Measurements from ENCODE around the gene FHIT. TPM values are rescaled to one million over a fixed set of nuclear protein-coding genes. Genes with fewer than 3 reads are reported as not detected.

Gene FHIT
- total RNA-seq, 2 donors from 2014 or later: 2.9 to 12.2 TPM

DNA sequence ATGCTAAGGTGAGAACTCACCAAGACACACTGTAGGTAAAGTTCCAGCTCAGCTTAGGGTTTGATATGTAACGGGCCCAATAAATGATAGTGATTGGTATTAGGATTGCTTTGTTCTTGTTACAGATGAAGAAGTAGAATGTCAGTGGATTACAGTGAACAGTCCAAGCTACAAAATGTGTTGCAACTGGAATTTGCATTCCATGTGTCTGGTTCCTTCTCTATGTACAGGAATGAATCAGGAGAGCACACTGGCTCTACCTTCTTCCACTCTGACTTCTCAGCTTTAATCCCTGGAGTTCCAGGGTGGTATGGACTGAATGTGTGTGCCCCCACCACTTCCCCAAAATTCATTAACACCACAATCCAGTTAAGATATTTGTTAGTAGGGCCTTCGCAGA, 1471.0 kb downstream of the FHIT start:
- H3K27ac Mint-ChIP-seq: no peak overlapping the region

DNA sequence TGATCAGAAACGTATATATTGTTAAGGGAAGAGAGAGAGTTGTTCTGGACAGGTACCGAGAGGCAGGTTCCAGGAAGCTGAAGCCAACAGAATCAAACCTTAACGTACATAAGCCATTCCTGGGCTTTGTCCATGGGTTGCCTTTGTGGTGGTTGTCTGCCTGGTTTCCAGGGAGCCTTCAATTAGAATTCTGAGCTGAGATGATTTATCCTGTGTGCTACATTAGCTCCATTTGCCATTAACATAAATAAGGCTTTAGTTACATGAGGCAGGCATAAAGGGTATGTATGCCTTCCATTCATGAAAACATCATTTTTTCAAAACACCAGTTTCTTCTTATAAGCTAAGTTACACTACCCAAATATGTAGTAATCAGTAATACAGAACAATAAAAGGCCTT, 1472.0 kb downstream of the FHIT start:
- H3K9me3 Mint-ChIP-seq: no peaks in the 10 kb centered on the region
- H3K36me3 Mint-ChIP-seq (ENCODE audit: low read depth): no peaks in the 10 kb centered on the region
- no peak overlapping the region for H3K27ac Mint-ChIP-seq
- no peak overlapping the region for H3K4me3 Mint-ChIP-seq
- ATAC-seq (replicated peaks): no peak
- H3K27me3 Mint-ChIP-seq: peaks cover 3% of the 10 kb centered on the region
- H3K4me1 Mint-ChIP-seq: peaks cover 11% of the 10 kb centered on the region

More for the DNA sequence above, 1471.0 kb downstream of the FHIT start:
- H3K27me3 Mint-ChIP-seq: no peaks in the 10 kb centered on the region
- H3K36me3 Mint-ChIP-seq (ENCODE audit: low read depth): no peaks in the 10 kb centered on the region
- H3K9me3 Mint-ChIP-seq: no peaks in the 10 kb centered on the region
- ATAC-seq (replicated peaks): no peak
- H3K4me1 Mint-ChIP-seq: peaks cover 8% of the 10 kb centered on the region
- H3K4me3 Mint-ChIP-seq: no peak overlapping the region

DNA sequence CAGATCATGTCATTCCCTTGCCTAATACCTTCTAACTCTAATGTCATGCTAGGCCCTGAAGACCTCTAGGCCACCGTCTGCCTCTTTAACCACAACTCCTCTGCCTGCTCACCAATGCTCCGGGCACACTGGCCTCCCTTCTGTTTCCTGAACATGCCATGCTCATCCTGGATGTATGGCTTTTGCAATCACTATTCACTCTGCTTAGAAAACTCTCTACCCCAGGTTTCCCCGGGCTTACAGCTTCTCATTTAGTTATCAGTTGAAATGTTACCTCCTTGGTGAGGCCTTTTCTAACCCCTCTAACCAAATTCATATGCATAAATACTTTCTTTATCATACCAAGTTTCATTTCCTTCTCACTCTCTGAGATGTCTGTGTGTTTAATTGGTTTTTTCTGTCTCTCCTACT, 1473.6 kb downstream of the FHIT start:
- no peaks in the 10 kb centered on the region for H3K36me3 Mint-ChIP-seq (ENCODE audit: low read depth)
- H3K4me1 Mint-ChIP-seq: peaks cover 9% of the 10 kb centered on the region
- peaks cover 5% of the 10 kb centered on the region for H3K27me3 Mint-ChIP-seq
- no peaks in the 10 kb centered on the region for H3K9me3 Mint-ChIP-seq
- ATAC-seq (replicated peaks): no peak
- no peak overlapping the region for H3K27ac Mint-ChIP-seq
- no peak overlapping the region for H3K4me3 Mint-ChIP-seq

DNA sequence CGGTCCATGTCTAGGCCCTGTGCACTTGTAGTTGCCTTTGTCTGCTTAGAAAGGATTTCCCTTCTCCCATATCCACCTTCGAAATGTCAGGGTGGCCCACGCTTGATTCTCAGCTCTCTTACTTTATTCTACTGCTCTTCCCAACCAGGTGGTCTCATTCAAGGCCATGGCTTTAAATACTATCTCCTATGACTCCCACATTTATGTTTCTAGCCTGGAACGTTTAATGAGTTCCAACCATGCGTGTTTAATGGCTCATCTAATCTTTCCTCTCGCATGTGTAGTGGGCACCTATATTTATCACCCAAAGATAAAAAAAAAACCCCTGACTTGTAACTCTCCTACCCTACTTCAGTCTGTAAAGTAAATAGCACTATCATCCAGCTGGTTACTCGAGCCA, 1474.2 kb downstream of the FHIT start:
- no peaks in the 10 kb centered on the region for H3K36me3 Mint-ChIP-seq (ENCODE audit: low read depth)
- H3K27ac Mint-ChIP-seq: no peak overlapping the region
- H3K4me1 Mint-ChIP-seq: peaks cover 14% of the 10 kb centered on the region
- H3K27me3 Mint-ChIP-seq: peaks cover 5% of the 10 kb centered on the region
- no peaks in the 10 kb centered on the region for H3K9me3 Mint-ChIP-seq
- ATAC-seq (replicated peaks): no peak
- no peak overlapping the region for H3K4me3 Mint-ChIP-seq

DNA sequence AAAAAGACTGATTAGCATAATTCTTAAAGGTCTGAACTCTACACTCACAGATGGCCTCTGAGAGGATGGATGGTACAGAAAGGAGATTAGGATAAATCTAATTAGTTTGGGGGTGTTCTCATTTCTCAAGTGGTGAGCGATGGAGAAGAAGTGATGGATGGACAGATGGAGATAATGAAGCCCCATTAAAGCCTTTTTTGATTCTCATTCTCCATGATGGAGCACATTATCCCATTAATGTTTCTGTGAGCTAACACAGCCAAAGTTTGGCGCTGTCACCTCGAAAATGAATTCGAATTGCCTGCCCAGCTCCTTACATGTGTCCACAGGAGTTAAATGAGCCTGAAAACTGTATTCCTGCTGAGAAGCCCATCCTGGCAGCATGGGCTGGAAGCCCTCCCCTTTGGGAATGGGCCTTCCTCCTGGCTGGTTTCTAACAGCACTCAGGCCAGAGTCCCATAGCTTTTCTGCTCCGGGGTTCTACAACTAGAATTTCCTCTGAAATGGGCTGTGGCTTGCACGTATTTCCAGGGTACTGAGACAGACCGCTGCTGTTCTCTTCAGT, 1475.4 kb downstream of the FHIT start:
- peaks cover 18% of the 10 kb centered on the region for H3K4me1 Mint-ChIP-seq

DNA sequence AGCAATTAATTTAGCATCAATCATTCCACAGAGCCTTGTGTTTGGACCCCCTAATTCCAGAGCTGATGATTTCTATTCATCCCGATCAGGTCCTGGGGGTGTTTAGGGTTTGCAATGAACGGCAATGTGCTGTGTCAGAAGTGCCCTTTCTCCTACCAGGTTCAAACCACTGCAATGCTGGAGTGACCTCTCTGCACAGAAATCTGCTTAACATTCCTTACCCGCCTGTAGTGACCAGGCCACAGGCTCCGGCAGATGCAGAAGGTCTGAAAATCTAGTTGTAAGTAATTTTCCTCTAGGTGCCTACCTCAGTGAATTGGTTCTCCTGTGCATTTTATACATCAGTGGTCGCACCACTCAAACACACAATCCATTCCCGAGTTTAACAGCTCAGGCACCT, 1476.1 kb downstream of the FHIT start:
- peaks cover 18% of the 10 kb centered on the region for H3K4me1 Mint-ChIP-seq
- no peak overlapping the region for H3K4me3 Mint-ChIP-seq
- no peak for ATAC-seq (replicated peaks)
- no peaks in the 10 kb centered on the region for H3K36me3 Mint-ChIP-seq (ENCODE audit: low read depth)
- peaks cover 5% of the 10 kb centered on the region for H3K27me3 Mint-ChIP-seq
- no peak overlapping the region for H3K27ac Mint-ChIP-seq
- H3K9me3 Mint-ChIP-seq: no peaks in the 10 kb centered on the region

More for the DNA sequence above, 1475.4 kb downstream of the FHIT start:
- peaks cover 5% of the 10 kb centered on the region for H3K27me3 Mint-ChIP-seq
- H3K4me3 Mint-ChIP-seq: no peak overlapping the region
- no peak overlapping the region for H3K27ac Mint-ChIP-seq
- H3K9me3 Mint-ChIP-seq: no peaks in the 10 kb centered on the region
- no peaks in the 10 kb centered on the region for H3K36me3 Mint-ChIP-seq (ENCODE audit: low read depth)
- ATAC-seq (replicated peaks): no peak

DNA sequence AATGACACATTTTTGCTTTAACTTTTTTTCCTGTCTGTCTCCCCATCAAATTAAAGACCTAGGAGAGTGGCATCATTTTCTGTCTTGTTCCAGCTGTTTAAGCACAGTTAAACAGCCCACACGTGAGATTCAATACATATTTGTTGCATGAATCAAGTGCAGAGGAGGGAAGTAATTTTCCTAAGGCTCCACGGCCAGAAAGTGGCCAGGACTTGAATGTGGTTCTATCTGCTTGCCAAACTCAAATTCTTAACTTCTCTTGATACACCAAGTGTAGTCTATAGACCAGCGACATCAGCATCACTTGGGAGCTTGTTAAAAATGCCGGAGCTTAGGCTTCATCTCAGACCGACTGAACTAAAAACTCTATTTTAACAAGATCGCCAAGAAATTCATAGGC, 1476.6 kb downstream of the FHIT start:
- no peaks in the 10 kb centered on the region for H3K36me3 Mint-ChIP-seq (ENCODE audit: low read depth)
- ATAC-seq (replicated peaks): no peak
- peaks cover 5% of the 10 kb centered on the region for H3K27me3 Mint-ChIP-seq
- H3K9me3 Mint-ChIP-seq: no peaks in the 10 kb centered on the region
- no peak overlapping the region for H3K27ac Mint-ChIP-seq
- H3K4me3 Mint-ChIP-seq: no peak overlapping the region
- peaks cover 18% of the 10 kb centered on the region for H3K4me1 Mint-ChIP-seq

DNA sequence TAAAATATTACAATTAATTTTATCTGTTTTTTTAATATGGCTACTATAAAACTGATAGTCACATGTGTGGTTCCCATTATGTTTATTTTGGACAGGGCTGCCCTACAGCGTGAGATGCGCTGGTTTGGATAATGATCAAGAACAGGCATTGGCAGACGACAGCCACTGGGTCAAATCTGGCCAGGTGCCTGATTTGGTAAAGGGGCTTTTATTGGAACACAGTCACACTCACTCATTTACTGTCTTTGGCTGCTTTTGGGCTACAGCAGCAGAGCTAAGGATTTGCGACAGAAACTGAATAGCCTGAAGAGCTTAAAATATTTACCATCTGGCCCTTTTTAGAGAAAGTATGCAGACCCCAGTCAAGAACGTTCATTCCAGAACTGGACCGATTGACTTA, 1477.3 kb downstream of the FHIT start:
- peaks cover 5% of the 10 kb centered on the region for H3K27me3 Mint-ChIP-seq
- ATAC-seq (replicated peaks): no peak
- peaks cover 18% of the 10 kb centered on the region for H3K4me1 Mint-ChIP-seq
- H3K4me3 Mint-ChIP-seq: no peak overlapping the region
- H3K27ac Mint-ChIP-seq: no peak overlapping the region
- H3K36me3 Mint-ChIP-seq (ENCODE audit: low read depth): no peaks in the 10 kb centered on the region
- H3K9me3 Mint-ChIP-seq: no peaks in the 10 kb centered on the region

DNA sequence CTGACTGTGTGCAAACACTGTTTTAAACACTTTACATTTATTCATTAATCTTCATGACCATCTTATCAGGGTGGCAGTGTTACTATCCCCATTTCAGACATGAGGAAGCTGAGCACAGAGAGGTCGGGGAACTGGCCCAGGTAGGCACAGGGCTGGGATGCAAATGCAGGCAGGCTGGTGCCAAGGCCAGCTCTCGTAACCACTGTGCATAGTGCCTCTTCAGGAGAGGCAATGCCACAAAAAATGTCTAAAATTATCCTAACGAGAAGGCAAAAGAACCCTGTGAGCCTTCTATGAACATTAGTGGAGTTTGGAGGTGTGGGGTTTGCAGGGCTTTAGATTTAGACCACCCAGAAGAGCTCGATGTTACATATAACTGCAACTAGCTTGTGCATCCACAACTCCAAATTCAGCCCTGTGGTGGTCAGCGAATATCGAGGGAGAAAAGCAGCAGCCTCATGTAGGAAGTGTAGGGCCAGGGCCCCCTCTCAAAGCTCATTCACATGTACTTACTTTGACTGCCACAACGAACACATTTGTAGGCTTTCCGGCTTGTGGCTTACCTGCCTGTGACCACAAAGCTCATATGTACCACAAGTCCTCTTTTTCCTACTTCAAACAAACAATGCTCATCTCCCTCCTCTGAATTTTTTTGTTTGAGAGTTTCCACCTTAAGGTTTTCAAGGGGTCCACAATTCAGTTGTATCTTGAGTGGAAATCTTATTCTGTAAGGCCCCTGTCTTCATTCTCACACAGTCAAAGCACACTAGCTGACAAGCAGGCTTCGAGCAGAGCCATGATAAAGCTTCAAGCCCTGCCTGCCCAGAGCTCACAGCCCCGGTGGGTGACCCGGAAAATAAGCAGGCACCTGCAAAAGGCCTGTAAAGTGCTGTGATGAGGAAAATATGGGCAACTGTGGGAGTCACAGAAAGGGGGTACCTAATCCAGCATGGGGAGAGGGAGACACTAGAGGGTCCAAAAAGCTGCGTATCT, 1478.5 kb downstream of the FHIT start:
- Mint-ChIP-seq H3K27me3 (peaks cover 5% of the 10 kb centered on the region), H3K27ac (no peak overlapping the region), H3K36me3 (ENCODE audit: low read depth) (no peaks in the 10 kb centered on the region), H3K4me1 (peaks cover 18% of the 10 kb centered on the region), H3K9me3 (no peaks in the 10 kb centered on the region), H3K4me3 (peak overlapping the region; percentile 34)
- peak; percentile 51 for ATAC-seq (replicated peaks)

DNA sequence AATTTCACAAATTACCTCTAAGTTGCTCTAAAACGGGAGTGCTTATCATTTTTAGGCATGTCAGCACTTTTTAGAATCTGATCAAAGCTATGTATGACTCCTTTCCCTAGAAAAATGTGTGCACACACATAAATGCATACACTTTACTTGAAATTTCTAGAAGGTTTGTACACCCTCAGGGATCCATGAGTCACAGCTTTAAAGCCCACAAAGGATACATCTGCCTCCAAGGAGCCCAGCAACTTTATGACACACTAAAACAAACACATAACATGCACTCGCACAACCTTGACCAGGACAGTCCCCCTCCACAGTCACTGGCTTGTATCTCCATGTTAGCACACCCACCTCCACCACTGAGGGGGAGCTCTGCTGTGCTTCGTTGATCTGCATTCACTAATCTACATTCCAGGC, 1479.5 kb downstream of the FHIT start:
- no peak overlapping the region for H3K27ac Mint-ChIP-seq
- peak overlapping the region; percentile 34 for H3K4me3 Mint-ChIP-seq
- H3K9me3 Mint-ChIP-seq: no peaks in the 10 kb centered on the region
- H3K27me3 Mint-ChIP-seq: peaks cover 5% of the 10 kb centered on the region
- peaks cover 18% of the 10 kb centered on the region for H3K4me1 Mint-ChIP-seq
- ATAC-seq (replicated peaks): peak; percentile 51
- H3K36me3 Mint-ChIP-seq (ENCODE audit: low read depth): no peaks in the 10 kb centered on the region

DNA sequence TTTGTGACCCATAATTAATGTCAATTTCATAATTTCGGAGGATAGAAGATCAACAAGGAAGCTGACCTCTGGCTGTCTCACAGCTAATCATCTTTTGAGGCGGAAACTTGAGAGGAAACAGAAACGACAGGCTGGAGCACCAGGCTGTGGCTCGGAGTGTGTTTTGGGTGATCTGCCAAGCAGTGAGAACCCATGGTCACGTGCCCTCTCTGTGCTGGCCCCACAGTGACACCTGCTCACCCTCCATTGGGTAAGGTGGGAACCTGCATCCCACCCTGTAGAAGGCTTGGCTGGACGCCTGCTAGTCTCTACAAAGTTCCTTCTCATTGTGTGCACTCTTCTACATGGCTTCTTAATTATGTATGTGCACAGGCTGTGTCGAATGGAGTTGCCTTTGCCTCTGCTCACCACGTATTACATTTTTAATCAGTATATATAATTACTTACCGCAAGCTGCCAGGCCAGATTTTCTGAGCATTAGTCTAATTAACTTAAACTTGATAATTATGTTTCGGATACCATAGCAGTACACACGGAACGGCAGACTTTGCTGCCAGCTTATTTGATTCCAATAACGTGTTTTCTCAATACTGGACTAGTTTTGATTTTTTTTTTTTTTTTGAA, 1482.0 kb downstream of the FHIT start:
- H3K4me1 Mint-ChIP-seq: peaks cover 15% of the 10 kb centered on the region
- no peaks in the 10 kb centered on the region for H3K9me3 Mint-ChIP-seq
- H3K4me3 Mint-ChIP-seq: no peak overlapping the region
- no peak for ATAC-seq (replicated peaks)
- H3K27ac Mint-ChIP-seq: no peak overlapping the region
- peaks cover 6% of the 10 kb centered on the region for H3K27me3 Mint-ChIP-seq
- no peaks in the 10 kb centered on the region for H3K36me3 Mint-ChIP-seq (ENCODE audit: low read depth)

DNA sequence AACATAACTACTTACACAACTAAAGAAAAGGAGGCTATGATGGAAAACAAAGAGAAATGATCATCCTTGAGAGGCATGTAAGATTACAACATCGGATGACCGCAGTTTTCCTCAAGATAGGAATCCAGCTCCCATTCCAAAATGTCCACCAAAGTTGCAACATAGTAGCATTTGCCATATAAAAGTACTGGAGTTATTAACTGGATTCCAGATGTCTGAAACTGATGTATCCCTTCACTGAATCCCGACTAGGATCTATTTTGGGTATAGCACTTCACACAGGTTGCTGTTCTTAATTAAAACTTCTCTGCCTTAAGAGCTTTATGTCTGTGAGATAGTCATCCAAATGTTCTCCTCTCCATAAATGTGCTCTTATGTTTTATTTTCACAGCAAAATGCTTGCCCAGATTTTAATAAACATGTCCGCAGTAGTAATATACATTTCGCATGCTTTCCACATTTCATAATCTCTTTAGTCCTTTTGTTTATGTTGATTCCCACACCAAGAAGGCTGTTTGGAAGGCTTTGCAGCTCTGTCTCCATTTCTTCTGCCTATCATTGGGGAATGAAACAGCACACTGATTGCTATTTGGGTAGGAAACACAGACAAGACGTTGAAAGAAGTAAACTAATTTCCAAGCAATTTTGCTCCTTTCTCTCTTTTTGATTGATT, 1484.9 kb downstream of the FHIT start:
- Mint-ChIP-seq H3K27me3 (peaks cover 9% of the 10 kb centered on the region), H3K4me3 (no peak overlapping the region), H3K9me3 (no peaks in the 10 kb centered on the region), H3K4me1 (no peaks in the 10 kb centered on the region), H3K27ac (no peak overlapping the region), H3K36me3 (ENCODE audit: low read depth) (no peaks in the 10 kb centered on the region)
- ATAC-seq (replicated peaks): no peak

DNA sequence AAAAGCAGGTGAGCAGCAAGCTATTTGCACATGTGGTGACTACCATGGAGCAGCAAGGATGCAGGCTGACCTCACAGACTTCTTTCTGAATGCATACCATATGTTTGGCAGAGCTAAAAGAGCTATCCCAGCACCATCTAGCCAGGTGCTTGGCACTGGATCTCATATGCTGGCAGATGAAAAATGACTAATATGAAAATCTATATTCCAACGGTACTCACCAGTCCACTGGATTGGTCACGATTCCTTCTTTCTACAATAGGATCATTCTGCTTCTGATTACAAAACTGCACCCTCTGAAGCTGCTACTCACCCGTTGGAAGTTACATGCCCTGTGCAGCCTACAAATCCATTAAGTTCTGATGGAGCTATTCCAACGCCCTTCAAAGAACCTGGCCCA, 1487.1 kb downstream of the FHIT start:
- Mint-ChIP-seq H3K36me3 (ENCODE audit: low read depth) (no peaks in the 10 kb centered on the region), H3K9me3 (no peaks in the 10 kb centered on the region), H3K27ac (no peak overlapping the region), H3K4me1 (peaks cover 7% of the 10 kb centered on the region), H3K4me3 (no peak overlapping the region), H3K27me3 (peaks cover 13% of the 10 kb centered on the region)
- no peak for ATAC-seq (replicated peaks)

DNA sequence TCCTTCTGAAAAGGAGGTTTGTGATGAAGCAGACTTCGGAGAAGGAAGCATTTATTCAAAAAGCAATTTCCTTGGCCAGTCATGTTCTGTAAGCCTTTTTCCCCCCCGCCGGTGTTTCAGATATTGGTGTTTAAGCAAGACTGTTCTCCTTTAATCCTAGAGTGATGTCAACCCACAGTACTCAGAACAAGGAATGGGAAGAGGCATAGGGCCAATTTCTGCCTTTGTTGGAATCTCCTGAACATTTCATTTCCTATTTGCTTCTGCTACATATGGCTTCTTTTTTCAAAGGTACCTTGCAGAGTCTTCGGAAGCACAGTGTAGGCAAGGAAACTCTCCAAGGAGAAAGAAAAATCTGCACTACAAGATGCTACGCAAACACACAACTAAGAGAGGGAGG, 1488.3 kb downstream of the FHIT start:
- Mint-ChIP-seq H3K4me3 (no peak overlapping the region), H3K27ac (no peak overlapping the region), H3K36me3 (ENCODE audit: low read depth) (no peaks in the 10 kb centered on the region), H3K9me3 (no peaks in the 10 kb centered on the region), H3K4me1 (peaks cover 18% of the 10 kb centered on the region), H3K27me3 (peaks cover 23% of the 10 kb centered on the region)
- no peak for ATAC-seq (replicated peaks)
